ENCODE results near the gene PRR11. TPM values are rescaled to one million over a fixed set of nuclear protein-coding genes. Genes with fewer than 3 reads are reported as not detected.
"Not testable (repeated sequence)": the region's sequence is repeated elsewhere in the genome, so short reads cannot be mapped to it uniquely, and the experiment has no call there.

The PRR11 gene
- total RNA-seq, 1 experiment from 2014 or later, result 86.7 TPM

DNA sequence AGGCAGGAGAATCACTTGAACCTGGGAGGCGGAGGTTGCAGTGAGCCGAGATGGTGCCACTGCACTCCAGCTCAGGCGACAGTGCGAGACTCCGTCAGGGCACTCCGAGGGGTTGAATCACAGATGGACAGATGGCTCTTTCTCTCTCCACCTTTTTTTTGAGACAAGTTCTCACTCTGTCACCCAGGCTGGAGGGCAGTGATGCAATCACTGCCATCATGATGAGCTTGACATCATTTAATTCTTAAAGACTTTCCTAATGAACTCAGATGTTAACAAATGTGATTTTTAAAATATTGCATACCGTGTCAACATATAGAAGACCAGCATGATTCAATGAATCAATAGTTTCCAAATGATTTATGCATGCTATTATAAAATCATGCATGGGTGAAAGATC lies 68.3 kb downstream of the PRR11 start (continued):
- no peak for TF ChIP-seq ZFX (IDR thresholded peaks at IDR 0.05)
- no peak for TF ChIP-seq CBX3 (IDR thresholded peaks at IDR 0.05; ENCODE audit: low read depth)

DNA sequence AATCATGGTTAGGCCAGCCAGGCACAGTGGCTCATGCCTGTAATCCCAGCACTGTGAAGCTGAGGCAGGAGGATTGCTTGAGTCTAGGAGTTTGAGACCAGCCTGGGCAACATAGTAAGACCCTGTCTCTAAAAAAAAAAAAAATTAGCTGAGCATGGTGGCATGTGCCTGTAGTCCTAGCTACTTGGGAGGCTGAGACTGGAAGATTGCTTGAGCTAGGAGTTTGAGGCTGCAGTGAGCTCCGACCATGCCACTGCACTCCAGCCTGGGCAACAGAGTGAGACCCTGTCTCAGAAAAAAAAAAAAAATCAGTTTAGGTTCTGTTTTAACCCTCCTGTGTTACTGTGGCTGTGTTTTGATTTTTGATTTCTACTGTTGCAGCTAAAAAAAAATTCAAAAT lies 73.0 kb downstream of the PRR11 start:
- H2AFZ ChIP-seq (ENCODE audit: low read depth, low read length, poor library complexity, severe bottlenecking); BruUV-seq (replicated peaks); H3K4me3 ChIP-seq (replicated peaks in 1 of 2; ENCODE audit: low read depth in 1 of 2, low read length in 2 of 2); H3K9me2 ChIP-seq (ENCODE audit: insufficient read depth); RAD21 ChIA-PET (ENCODE audit: low non-redundant PET in 1 of 2, low total read pairs in 2 of 2, uncharacterized antibody in 2 of 2, unreplicated experiment in 2 of 2); H3K27me3 ChIP-seq (ENCODE audit: insufficient read depth, low read length); H3K9me3 ChIP-seq (ENCODE audit: control insufficient read depth in 1 of 2, insufficient read depth in 1 of 2, low read depth in 1 of 2, low read length in 2 of 2); H3K4me1 ChIP-seq (ENCODE audit: control insufficient read depth in 1 of 2, insufficient read depth in 2 of 2, low read length in 2 of 2); H3K79me2 ChIP-seq (ENCODE audit: insufficient read depth, low read length); intact Hi-C loops (cut with micrococcal nuclease); H4K20me1 ChIP-seq (ENCODE audit: insufficient read depth); ATAC-seq; H3K36me3 ChIP-seq (ENCODE audit: control insufficient read depth in 1 of 2, insufficient read depth in 2 of 2, low read length in 2 of 2); DNase-seq (ENCODE audit: low read depth, low spot score); H3K9ac ChIP-seq (ENCODE audit: low read length); H3K27ac ChIP-seq (ENCODE audit: low read depth, low read length); H3K4me2 ChIP-seq (ENCODE audit: low read length): not testable (repeated sequence)
- ChIA-PET POLR2A (interaction anchor here (1.3 kb wide), 1 partner anchor 10 kb away, joined by 3 read pairs; no protein-coding TSS in a partner anchor), CTCF (interaction anchor here (0.7 to 1.1 kb wide), 2 partner anchors 8 to 18 kb away, joined by 3 to 4 read pairs; partner anchors contain the start of gene GDPD1)

DNA sequence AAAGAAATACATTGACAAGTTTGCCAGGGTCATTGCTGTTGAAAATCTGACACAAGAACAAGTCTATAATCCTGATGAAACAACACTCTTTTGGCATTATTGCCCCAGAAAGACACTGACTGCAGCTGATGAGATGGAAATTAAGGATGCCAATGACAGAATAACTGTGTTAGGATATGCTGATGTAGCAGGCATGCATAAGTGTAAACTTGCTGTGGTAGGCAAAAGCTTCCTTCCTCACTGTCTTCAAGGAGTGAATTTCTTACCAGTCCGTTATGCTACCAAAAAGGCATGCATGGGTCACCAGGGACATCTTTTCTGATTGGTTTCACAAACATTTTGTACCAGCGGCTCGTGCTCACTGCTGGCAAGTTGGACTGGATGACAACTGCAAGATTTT lies 75.2 kb downstream of the PRR11 start:
- RAD21 ChIA-PET (ENCODE audit: low non-redundant PET in 1 of 2, low total read pairs in 2 of 2, uncharacterized antibody in 2 of 2, unreplicated experiment in 2 of 2), result no interaction called here
- ATAC-seq (no peak), DNase-seq (ENCODE audit: low read depth, low spot score) (no peak)
- CTCF ChIA-PET, result no interaction called here
- no TSS peak for BruUV-seq (replicated peaks)
- intact Hi-C loops (cut with micrococcal nuclease), result no loop called here
- no peaks in the 10 kb centered on the region for H3K36me3 ChIP-seq (ENCODE audit: control insufficient read depth in 1 of 2, insufficient read depth in 2 of 2, low read length in 2 of 2)
- H3K27ac ChIP-seq (ENCODE audit: low read depth, low read length), result no peak overlapping the region
- H3K4me3 ChIP-seq (replicated peaks in 1 of 2; ENCODE audit: low read depth in 1 of 2, low read length in 2 of 2), result no peak overlapping the region
- no peaks in the 10 kb centered on the region for H3K27me3 ChIP-seq (ENCODE audit: insufficient read depth, low read length)
- H3K4me1 ChIP-seq (ENCODE audit: control insufficient read depth in 1 of 2, insufficient read depth in 2 of 2, low read length in 2 of 2), result no peaks in the 10 kb centered on the region
- H2AFZ ChIP-seq (ENCODE audit: low read depth, low read length, poor library complexity, severe bottlenecking), result no peak overlapping the region
- no peaks in the 10 kb centered on the region for H3K9me3 ChIP-seq (ENCODE audit: control insufficient read depth in 1 of 2, insufficient read depth in 1 of 2, low read depth in 1 of 2, low read length in 2 of 2)
- H3K9ac ChIP-seq (ENCODE audit: low read length), result no peak overlapping the region
- H4K20me1 ChIP-seq (ENCODE audit: insufficient read depth), result no peaks in the 10 kb centered on the region
- no peaks in the 10 kb centered on the region for H3K79me2 ChIP-seq (ENCODE audit: insufficient read depth, low read length)
- POLR2A ChIA-PET, result no interaction called here
- no peak overlapping the region for H3K4me2 ChIP-seq (ENCODE audit: low read length)
- TF ChIP-seq SIN3A (IDR thresholded peaks at IDR 0.05; ENCODE audit: low read depth) (no peak), TCF7L2 (IDR thresholded peaks at IDR 0.05; ENCODE audit: borderline replicate concordance, extremely low read depth, insufficient read depth, insufficient read length) (no peak), POLR2A (IDR thresholded peaks at IDR 0.05; ENCODE audit: borderline replicate concordance, extremely low read depth, insufficient read depth, insufficient read length) (no peak), ZFX (IDR thresholded peaks at IDR 0.05) (no peak), RAD21 (IDR thresholded peaks at IDR 0.05; ENCODE audit: low read depth) (no peak), CEBPB (IDR thresholded peaks at IDR 0.05; ENCODE audit: low read depth) (no peak), ELF1 (IDR thresholded peaks at IDR 0.05; ENCODE audit: borderline replicate concordance, low read depth) (no peak), CBX3 (IDR thresholded peaks at IDR 0.05; ENCODE audit: low read depth) (no peak), EGR1 (IDR thresholded peaks at IDR 0.05; ENCODE audit: low read depth) (no peak), EZH2phosphoT487 (IDR thresholded peaks at IDR 0.05; ENCODE audit: borderline replicate concordance) (no peak)
- TF ChIP-seq, protein P1, sequence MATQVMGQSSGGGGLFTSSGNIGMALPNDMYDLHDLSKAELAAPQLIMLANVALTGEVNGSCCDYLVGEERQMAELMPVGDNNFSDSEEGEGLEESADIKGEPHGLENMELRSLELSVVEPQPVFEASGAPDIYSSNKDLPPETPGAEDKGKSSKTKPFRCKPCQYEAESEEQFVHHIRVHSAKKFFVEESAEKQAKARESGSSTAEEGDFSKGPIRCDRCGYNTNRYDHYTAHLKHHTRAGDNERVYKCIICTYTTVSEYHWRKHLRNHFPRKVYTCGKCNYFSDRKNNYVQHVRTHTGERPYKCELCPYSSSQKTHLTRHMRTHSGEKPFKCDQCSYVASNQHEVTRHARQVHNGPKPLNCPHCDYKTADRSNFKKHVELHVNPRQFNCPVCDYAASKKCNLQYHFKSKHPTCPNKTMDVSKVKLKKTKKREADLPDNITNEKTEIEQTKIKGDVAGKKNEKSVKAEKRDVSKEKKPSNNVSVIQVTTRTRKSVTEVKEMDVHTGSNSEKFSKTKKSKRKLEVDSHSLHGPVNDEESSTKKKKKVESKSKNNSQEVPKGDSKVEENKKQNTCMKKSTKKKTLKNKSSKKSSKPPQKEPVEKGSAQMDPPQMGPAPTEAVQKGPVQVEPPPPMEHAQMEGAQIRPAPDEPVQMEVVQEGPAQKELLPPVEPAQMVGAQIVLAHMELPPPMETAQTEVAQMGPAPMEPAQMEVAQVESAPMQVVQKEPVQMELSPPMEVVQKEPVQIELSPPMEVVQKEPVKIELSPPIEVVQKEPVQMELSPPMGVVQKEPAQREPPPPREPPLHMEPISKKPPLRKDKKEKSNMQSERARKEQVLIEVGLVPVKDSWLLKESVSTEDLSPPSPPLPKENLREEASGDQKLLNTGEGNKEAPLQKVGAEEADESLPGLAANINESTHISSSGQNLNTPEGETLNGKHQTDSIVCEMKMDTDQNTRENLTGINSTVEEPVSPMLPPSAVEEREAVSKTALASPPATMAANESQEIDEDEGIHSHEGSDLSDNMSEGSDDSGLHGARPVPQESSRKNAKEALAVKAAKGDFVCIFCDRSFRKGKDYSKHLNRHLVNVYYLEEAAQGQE (IDR thresholded peaks at IDR 0.05; ENCODE audit: low read depth), result no peak
- TF ChIP-seq, protein P2, sequence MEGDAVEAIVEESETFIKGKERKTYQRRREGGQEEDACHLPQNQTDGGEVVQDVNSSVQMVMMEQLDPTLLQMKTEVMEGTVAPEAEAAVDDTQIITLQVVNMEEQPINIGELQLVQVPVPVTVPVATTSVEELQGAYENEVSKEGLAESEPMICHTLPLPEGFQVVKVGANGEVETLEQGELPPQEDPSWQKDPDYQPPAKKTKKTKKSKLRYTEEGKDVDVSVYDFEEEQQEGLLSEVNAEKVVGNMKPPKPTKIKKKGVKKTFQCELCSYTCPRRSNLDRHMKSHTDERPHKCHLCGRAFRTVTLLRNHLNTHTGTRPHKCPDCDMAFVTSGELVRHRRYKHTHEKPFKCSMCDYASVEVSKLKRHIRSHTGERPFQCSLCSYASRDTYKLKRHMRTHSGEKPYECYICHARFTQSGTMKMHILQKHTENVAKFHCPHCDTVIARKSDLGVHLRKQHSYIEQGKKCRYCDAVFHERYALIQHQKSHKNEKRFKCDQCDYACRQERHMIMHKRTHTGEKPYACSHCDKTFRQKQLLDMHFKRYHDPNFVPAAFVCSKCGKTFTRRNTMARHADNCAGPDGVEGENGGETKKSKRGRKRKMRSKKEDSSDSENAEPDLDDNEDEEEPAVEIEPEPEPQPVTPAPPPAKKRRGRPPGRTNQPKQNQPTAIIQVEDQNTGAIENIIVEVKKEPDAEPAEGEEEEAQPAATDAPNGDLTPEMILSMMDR (IDR thresholded peaks at IDR 0.05 in 2 of 3, conservative IDR thresholded peaks at IDR 0.05 in 1 of 3; ENCODE audit: borderline replicate concordance in 1 of 3, insufficient read depth in 1 of 3, low read depth in 2 of 3, low read length in 2 of 3), result no peak
- no peaks in the 10 kb centered on the region for H3K9me2 ChIP-seq (ENCODE audit: insufficient read depth)
